RWPE1 (cell line): ENCODE data around the gene CYREN.
"Not testable (repeated sequence)": the region's sequence is repeated elsewhere in the genome, so short reads cannot be mapped to it uniquely, and the experiment has no call there.

Experiments
- CTCF ChIA-PET: fragments of 350-600 bp; sonication (Branson Sonifier 250); formaldehyde crosslinking; extraction: SDS; loops from one replicate; lab custom pipeline; 2021; lab: Yijun Ruan, JAX
- POLR2A ChIA-PET: fragments of 400-600 bp; formaldehyde crosslinking; extraction: SDS; loops from one replicate; lab custom pipeline; 2020; ENCODE audit warnings: antibody characterized with exemption; ENCODE audit not compliant: low non-redundant PET; lab: Yijun Ruan, JAX
- DNase-seq: peaks from one replicate; pipeline ENCODE4 v3.0.0; 2012; ENCODE audit warnings: low spot score
- H3K27ac ChIP-seq: fragments of 450-650 bp; 2 replicates; pipeline ENCODE4 v1.5.1; 2017
- TF ChIP-seq, protein P1 (sequence below): fragments of 450-650 bp; conservative IDR thresholded peaks from 2 replicates; pipeline ENCODE4 v1.5.1; 2017; ENCODE audit warnings: low read depth, mild to moderate bottlenecking

Gene CYREN

DNA sequence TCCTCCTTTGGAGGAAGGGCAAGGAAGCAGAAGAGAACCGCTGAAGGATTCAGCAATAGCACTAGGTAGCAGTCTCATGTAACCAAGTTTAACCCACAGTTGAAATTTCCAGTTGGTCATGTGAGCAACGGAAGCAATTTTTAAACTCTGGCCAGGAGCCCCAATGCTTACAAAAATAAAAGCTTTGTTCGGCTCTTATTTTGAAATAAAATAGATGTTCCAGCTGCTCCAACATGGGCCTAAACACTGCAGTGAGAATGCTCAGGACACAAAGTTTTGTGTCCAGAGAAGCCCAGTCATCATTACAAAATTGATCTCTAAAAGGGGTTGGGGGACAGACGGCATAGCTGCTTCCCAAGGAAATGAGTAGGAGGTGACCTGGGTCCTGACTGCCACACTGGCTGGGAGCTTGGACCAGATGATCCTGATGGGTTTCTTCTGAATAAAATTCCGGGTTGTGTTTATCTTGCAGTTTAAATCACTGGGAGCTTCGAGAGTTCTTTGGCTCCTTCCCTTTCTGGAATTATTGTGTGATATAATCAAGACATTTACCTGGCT, 23.1 kb downstream of the CYREN start:
- ChIA-PET POLR2A (no interaction called here), CTCF (interaction anchor here (0.5 kb wide), 1 partner anchor 51 kb away, joined by 3 read pairs; no protein-coding TSS in a partner anchor)
- TF ChIP-seq, protein P1, sequence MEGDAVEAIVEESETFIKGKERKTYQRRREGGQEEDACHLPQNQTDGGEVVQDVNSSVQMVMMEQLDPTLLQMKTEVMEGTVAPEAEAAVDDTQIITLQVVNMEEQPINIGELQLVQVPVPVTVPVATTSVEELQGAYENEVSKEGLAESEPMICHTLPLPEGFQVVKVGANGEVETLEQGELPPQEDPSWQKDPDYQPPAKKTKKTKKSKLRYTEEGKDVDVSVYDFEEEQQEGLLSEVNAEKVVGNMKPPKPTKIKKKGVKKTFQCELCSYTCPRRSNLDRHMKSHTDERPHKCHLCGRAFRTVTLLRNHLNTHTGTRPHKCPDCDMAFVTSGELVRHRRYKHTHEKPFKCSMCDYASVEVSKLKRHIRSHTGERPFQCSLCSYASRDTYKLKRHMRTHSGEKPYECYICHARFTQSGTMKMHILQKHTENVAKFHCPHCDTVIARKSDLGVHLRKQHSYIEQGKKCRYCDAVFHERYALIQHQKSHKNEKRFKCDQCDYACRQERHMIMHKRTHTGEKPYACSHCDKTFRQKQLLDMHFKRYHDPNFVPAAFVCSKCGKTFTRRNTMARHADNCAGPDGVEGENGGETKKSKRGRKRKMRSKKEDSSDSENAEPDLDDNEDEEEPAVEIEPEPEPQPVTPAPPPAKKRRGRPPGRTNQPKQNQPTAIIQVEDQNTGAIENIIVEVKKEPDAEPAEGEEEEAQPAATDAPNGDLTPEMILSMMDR: no peak
- no peak for DNase-seq
- H3K27ac ChIP-seq: no peak overlapping the region

DNA sequence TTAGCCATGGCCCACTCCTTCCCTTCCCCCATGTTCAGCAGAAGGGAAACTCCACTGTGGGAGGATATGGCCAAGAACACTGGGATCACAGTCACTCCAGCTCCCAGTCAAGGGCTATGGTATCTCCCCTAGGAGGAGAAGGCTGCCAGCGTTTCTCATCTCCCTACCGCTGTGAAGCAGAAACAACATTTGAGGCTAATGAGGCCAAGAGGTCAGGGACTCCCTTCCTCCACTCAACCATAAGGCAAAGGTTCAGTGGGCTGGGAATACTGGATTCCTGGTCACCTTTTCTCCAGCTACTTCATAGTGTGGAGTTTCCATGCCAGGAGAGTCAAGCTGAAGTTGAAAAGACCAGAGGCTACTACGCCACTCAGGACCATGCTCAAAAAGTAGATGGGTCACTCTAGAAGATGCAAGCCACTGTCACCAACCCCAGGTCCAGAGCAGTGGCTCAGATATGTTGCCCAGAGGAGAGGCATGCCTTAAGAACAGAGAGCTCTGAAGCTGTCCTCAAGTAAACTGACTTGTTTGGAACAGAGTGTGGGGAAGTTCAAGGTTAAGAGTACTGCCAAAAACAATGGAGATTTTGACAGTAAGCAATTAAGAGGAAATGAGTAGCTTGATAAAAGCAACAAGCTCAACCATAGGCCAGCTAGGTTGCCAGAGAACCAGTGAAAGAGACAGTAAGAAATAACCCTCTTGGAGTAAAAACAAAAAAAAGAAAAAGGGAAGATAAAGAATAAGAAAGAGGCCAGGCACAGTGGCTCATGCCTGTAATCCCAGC, 26.4 kb downstream of the CYREN start:
- TF ChIP-seq, protein P1: no peak
- DNase-seq: no peak
- POLR2A ChIA-PET: no interaction called here
- H3K27ac ChIP-seq: no peak overlapping the region
- CTCF ChIA-PET: interaction anchor here (0.6 kb wide), 1 partner anchor 433 kb away, joined by 6 read pairs; no protein-coding TSS in a partner anchor

DNA sequence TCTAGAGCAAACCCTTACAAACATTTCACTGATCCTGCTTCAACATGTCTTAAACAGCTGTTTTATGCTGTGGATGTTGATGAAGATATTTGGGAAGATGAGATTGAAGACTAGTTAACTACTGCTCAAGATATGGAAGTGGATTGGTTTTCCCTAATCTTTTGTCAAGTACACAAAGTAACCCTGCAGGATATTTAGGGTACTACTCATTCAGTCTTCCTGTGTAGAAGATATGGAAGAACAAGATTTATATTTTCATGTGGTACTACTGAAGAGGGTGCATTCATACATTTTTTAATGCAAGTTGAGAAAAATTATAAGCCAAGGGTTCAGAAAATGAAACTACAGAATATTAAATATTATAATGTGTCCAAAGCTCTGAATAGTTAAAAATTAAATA, 40.9 kb downstream of the CYREN start:
- ChIA-PET POLR2A (no interaction called here), CTCF (no interaction called here)
- DNase-seq: no peak
- H3K27ac ChIP-seq: no peak overlapping the region
- TF ChIP-seq, protein P1: no peak

DNA sequence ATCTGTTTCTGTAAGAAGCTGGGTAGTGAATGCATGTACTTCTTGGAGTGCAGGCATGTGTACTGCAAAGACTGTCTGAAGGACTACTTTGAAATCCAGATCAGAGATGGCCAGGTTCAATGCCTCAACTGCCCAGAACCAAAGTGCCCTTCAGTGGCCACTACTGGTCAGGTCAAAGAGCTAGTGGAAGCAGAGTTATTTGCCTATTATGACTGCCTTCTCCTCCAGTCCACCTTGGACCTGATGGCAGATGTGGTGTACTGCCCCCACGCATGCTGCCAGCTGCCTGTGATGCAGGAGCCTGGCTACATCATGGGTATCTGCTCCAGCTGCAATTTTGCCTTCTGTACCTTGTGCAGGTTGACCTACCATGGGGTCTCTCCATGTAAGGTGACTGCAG, 41.6 kb downstream of the CYREN start:
- H3K27ac ChIP-seq: no peak overlapping the region
- CTCF ChIA-PET: interaction anchor here (0.6 kb wide), 1 partner anchor 664 kb away, joined by 3 read pairs; no protein-coding TSS in a partner anchor
- POLR2A ChIA-PET: no interaction called here
- DNase-seq: no peak
- TF ChIP-seq, protein P1: no peak

DNA sequence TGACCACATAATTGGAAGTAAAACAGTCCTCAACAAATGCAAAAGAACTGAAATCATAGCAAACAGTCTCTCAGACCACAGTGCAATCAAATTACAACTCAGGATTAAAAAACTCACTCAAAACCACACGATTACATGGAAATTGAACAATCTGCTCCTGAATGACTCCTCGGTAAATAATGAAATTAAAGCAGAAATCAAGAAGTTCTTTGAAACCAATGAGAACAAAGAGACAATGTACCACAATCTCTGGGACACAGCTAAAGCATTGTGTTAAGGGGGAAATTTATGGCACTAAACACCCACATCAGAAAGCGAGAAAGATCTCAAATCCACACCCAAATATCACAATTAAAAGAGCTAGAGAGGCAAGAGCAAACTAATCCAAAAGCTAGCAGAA, 45.9 kb downstream of the CYREN start:
- POLR2A ChIA-PET: interaction anchor here (0.7 kb wide), 1 partner anchor 39 kb away, joined by 3 read pairs; no protein-coding TSS in a partner anchor
- DNase-seq, CTCF ChIA-PET, H3K27ac ChIP-seq: not testable (repeated sequence)

DNA sequence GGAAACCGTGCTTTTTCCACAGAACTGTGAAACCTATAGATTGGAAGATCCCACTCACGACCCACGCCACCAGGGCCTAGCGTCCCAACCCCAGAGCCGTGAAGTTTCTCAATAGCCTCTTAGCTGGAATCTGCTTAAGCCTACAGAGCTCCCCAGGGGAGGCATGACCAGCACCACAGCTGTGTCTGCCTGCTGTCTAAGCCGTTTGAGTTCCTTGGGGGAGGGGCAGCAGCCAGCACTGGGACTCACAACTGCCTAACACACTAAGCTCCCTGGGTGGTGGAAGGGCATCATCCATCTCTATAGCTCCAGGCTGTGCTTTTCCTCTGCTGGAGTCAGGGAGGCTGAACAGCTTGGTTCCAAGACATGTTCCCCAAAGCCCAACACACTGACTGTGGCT, 48.6 kb downstream of the CYREN start:
- TF ChIP-seq, protein P1: no peak
- H3K27ac ChIP-seq: no peak overlapping the region
- ChIA-PET POLR2A (no interaction called here), CTCF (no interaction called here)
- no peak for DNase-seq

DNA sequence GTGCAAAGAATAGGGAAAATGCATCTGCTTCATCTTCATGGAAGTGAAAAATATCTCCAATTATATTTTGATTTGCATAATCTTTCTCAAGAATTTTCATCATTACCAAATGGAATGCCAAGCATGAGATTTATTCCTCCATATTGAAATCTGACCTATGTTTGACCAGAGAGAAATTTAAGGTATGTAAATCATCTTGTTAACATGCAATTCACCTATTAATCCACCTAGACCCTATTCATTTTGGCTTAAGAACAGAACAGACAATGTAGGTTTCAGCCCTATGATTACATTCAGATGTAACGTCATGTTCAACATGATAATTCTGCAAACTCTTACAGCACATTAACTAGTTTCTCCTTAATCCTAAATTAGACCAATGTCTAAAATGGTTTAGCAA, 53.4 kb downstream of the CYREN start:
- CTCF ChIA-PET: no interaction called here

More for the DNA sequence above, 53.4 kb downstream of the CYREN start:
- DNase-seq: no peak
- POLR2A ChIA-PET: no interaction called here
- H3K27ac ChIP-seq: no peak overlapping the region
- TF ChIP-seq, protein P1: no peak
